Breast epithelium (tissue), 4 donors: Measurements from ENCODE around the gene DDX47. TPM values are rescaled to one million over a fixed set of nuclear protein-coding genes. Genes with fewer than 3 reads are reported as not detected.
A peak's percentile ranks its signal among the peaks of the same experiment; 100 is the strongest.
"Not testable (repeated sequence)": the region's sequence is repeated elsewhere in the genome, so short reads cannot be mapped to it uniquely, and the experiment has no call there.

Experiments
- DNase-seq, 2 donors: peaks; one replicate each; pipeline ENCODE4 v3.0.0-alpha.2; 2019; ENCODE audit warnings: low spot score in 2 of 2
- H3K27ac ChIP-seq, 2 donors: fragments of 200-600 bp; sonication (generic) in 1 of 2; one replicate each; pipeline ENCODE4 v1.5.1; 2016 to 2019; ENCODE audit warnings: mild to moderate bottlenecking in 1 of 2
- H3K27me3 ChIP-seq, 2 donors: fragments of 200-600 bp; sonication (generic) in 1 of 2; one replicate each; pipeline versions ENCODE4 v1.5.1 to v1.6.0; 2017 to 2019; ENCODE audit warnings: control low read depth in 1 of 2, mild to moderate bottlenecking in 1 of 2
- H3K36me3 ChIP-seq: fragments of 200-600 bp; one replicate; pipeline ENCODE4 v1.5.1; 2019
- H3K4me1 ChIP-seq, 2 donors: fragments of 200-600 bp; sonication (generic); one replicate each; pipeline ENCODE4 v1.5.1; 2016 to 2019; ENCODE audit warnings: control low read depth in 1 of 2
- H3K4me3 ChIP-seq, 3 donors: fragments of 200-600 bp; sonication (generic); 1 replicate in 2 of 3; 2 replicates in 1 of 3; pipeline ENCODE4 v1.5.1; 2016 to 2019; ENCODE audit warnings: mild to moderate bottlenecking in 3 of 3, moderate library complexity in 2 of 3
- H3K9me3 ChIP-seq, 2 donors: fragments of 200-600 bp; sonication (generic) in 1 of 2; one replicate each; pipeline ENCODE4 v1.5.1; 2016 to 2019; ENCODE audit warnings: control low read depth in 1 of 2
- POLR2A ChIP-seq: fragments of 450-650 bp; IDR thresholded peaks from one replicate; pipeline ENCODE4 v1.6.1; 2016; ENCODE audit warnings: antibody characterized with exemption, mild to moderate bottlenecking, moderate library complexity
- POLR2AphosphoS5 ChIP-seq, 3 donors: sonication (generic); formaldehyde crosslinking; IDR thresholded peaks; one replicate each; pipeline ENCODE4 v1.6.1; 2017; ENCODE audit warnings: antibody characterized with exemption in 3 of 3
- intact Hi-C: fragments of 100-400 bp; cut with DNase I; formaldehyde crosslinking; loops from one replicate; pipeline ENCODE4 v1.15.1; 2023; ENCODE audit warnings: low total_unique reads
- total RNA-seq, 3 donors: library from RNA; depleted of rRNA; stranded (reverse); fragments of >200 nt; gene quantifications; one replicate each; pipeline ENCODE4 v1.1.0, GENCODE V29; 2016
- TF ChIP-seq, protein P1 (sequence below), 3 donors: fragments of 450-650 bp; IDR thresholded peaks; one replicate each; pipeline ENCODE4 v1.5.1; 2016 to 2017; ENCODE audit warnings: antibody characterized with exemption in 3 of 3, mild to moderate bottlenecking in 3 of 3, moderate library complexity in 3 of 3

Gene DDX47
- total RNA-seq, 3 donors from 2014 or later, result 44.8 to 81.1 (median 60.0) TPM

- Histone ChIP-seq H3K36me3 (no peaks in the 10 kb centered on the region), H3K4me3 (no peak overlapping the region), H3K9me3 (no peaks in the 10 kb centered on the region), H3K4me1 (no peaks in the 10 kb centered on the region), H3K27me3 (no peaks in the 10 kb centered on the region), H3K27ac (peak overlapping the region in 1 of 2 donors; percentile 64)
- DNase-seq, result peak; percentile 75 to 92
- intact Hi-C loops, result no loop called here
- peak; percentile 36 to 80 (median 72) for TF ChIP-seq POLR2AphosphoS5 (IDR thresholded peaks at IDR 0.05)
- TF ChIP-seq POLR2A, result no peak
Measured at GRCh38 chr12:12803186-12803585, 10.0 kb upstream of the DDX47 start.

- no peak for DNase-seq
- H3K27ac ChIP-seq, result peak overlapping the region in 1 of 2 donors; percentile 50
Measured at GRCh38 chr12:12804011-12804410, 9.1 kb upstream of the DDX47 start.

DNA sequence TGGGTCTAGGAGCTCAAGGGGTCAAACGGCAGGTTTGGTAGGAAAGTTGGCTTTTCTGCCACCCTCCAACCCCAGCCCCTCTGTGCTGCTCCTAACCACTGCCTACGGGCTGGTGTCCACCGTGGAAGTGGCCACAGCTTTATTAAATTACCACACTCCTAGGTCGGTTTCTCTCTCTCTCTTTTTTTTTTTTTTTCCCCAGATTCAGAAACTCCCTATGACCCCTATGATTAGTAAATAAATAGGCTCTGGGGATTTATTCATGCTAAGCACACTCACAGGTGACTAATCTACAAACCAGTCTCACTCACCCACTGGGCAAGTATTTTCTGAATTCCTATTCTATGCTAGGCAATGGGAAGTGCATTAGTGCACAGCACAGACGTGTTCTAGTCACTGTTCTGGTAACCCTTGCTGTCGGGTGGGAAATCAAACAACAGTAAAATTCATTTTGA is 8.7 kb upstream of the DDX47 start:
- Histone ChIP-seq H3K4me1 (no peaks in the 10 kb centered on the region), H3K27ac (peak overlapping the region in 1 of 2 donors; percentile 50), H3K4me3 (no peak overlapping the region), H3K27me3 (no peaks in the 10 kb centered on the region), H3K9me3 (no peaks in the 10 kb centered on the region), H3K36me3 (no peaks in the 10 kb centered on the region)
- intact Hi-C loops, result no loop called here
- DNase-seq, result no peak
- TF ChIP-seq, protein P1, sequence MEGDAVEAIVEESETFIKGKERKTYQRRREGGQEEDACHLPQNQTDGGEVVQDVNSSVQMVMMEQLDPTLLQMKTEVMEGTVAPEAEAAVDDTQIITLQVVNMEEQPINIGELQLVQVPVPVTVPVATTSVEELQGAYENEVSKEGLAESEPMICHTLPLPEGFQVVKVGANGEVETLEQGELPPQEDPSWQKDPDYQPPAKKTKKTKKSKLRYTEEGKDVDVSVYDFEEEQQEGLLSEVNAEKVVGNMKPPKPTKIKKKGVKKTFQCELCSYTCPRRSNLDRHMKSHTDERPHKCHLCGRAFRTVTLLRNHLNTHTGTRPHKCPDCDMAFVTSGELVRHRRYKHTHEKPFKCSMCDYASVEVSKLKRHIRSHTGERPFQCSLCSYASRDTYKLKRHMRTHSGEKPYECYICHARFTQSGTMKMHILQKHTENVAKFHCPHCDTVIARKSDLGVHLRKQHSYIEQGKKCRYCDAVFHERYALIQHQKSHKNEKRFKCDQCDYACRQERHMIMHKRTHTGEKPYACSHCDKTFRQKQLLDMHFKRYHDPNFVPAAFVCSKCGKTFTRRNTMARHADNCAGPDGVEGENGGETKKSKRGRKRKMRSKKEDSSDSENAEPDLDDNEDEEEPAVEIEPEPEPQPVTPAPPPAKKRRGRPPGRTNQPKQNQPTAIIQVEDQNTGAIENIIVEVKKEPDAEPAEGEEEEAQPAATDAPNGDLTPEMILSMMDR (IDR thresholded peaks at IDR 0.05), result no peak
- TF ChIP-seq POLR2A (no peak), POLR2AphosphoS5 (IDR thresholded peaks at IDR 0.05) (no peak)

More at GRCh38 chr12:12804011-12804410, 9.1 kb upstream of the DDX47 start:
- H3K4me3 ChIP-seq, result no peak overlapping the region
- H3K36me3 ChIP-seq, result no peaks in the 10 kb centered on the region
- TF ChIP-seq POLR2AphosphoS5 (IDR thresholded peaks at IDR 0.05), result no peak
- TF ChIP-seq, protein P1 (IDR thresholded peaks at IDR 0.05), result no peak
- TF ChIP-seq POLR2A, result no peak
- no peaks in the 10 kb centered on the region for H3K27me3 ChIP-seq
- intact Hi-C loops, result no loop called here
- no peaks in the 10 kb centered on the region for H3K9me3 ChIP-seq
- H3K4me1 ChIP-seq, result no peaks in the 10 kb centered on the region

GRCh38 chr12:12806784-12807516 is 6.2 kb upstream of the DDX47 start:
- no peak for DNase-seq
- TF ChIP-seq POLR2AphosphoS5 (IDR thresholded peaks at IDR 0.05) (no peak), POLR2A (no peak)
- TF ChIP-seq, protein P1 (IDR thresholded peaks at IDR 0.05), result no peak
- Histone ChIP-seq H3K9me3 (no peaks in the 10 kb centered on the region), H3K4me3 (no peak overlapping the region), H3K27ac (peak overlapping the region; percentile 70), H3K27me3 (no peaks in the 10 kb centered on the region), H3K36me3 (no peaks in the 10 kb centered on the region), H3K4me1 (no peaks in the 10 kb centered on the region)
- intact Hi-C loops, result no loop called here

DNA sequence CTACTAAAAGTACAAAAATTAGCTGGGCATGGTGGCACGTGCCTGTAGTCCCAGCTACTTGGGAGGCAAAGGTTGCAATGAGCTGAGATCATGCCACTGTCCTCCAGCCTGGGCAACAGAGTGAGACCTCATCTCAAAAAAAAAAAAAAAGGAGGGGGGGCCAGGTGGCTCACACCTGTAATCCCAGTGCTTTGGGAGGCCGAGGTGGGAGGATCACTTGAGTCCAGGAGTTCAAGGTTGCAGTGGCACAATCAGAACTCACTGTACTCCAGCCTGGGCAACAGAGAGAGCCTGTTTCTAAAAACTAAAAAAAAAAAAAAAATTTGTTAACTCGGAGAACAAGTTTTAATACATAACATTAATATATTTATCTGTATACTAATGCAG is 5.6 kb upstream of the DDX47 start:
- intact Hi-C loops, H3K36me3 ChIP-seq, H3K27me3 ChIP-seq, H3K9me3 ChIP-seq, DNase-seq, H3K4me1 ChIP-seq, H3K4me3 ChIP-seq: not testable (repeated sequence)
- peak overlapping the region; percentile 70 for H3K27ac ChIP-seq

GRCh38 chr12:12807970-12808702 is 5.0 kb upstream of the DDX47 start:
- Histone ChIP-seq H3K27me3 (no peaks in the 10 kb centered on the region), H3K27ac (peak overlapping the region; percentile 70 to 88), H3K4me3 (peak overlapping the region in 1 of 3 donors; percentile 27), H3K4me1 (no peaks in the 10 kb centered on the region), H3K9me3 (no peaks in the 10 kb centered on the region), H3K36me3 (no peaks in the 10 kb centered on the region)
- intact Hi-C loops, result no loop called here
- TF ChIP-seq, protein P1 (IDR thresholded peaks at IDR 0.05), result no peak
- TF ChIP-seq POLR2A (no peak), POLR2AphosphoS5 (IDR thresholded peaks at IDR 0.05) (peak in 1 of 3 donors; percentile 50)
- DNase-seq, result peak in 1 of 2 donors; percentile 36
